K562 (cell line): ENCODE results near the gene LRRC31. TPM values are rescaled to one million over a fixed set of nuclear protein-coding genes. Genes with fewer than 3 reads are reported as not detected.

Source experiments
- ATAC-seq: fragments of 200-7000 bp; cut with Tn5 transposase; 3 replicates; pipeline ENCODE4 v1.9.1; 2020; ENCODE audit warnings: moderate library complexity
- BruUV-seq: library from RNA; stranded (reverse); fragments of 400-500 nt; replicated peaks from 2 replicates; lab custom pipeline; 2021; lab: Mats Ljungman, UMichigan
- CTCF ChIA-PET: fragments of 300-600 bp; formaldehyde crosslinking; extraction: SDS; loops from one replicate; lab custom pipeline; 2021; ENCODE audit warnings: low intra/inter-chr PET ratio; lab: Yijun Ruan, JAX
- POLR2A ChIA-PET: fragments of 300-600, 350-650 bp; sonication (Branson Sonifier 250); formaldehyde crosslinking; extraction: SDS; loops from one replicate; lab custom pipeline; 2021; ENCODE audit warnings: antibody characterized with exemption, inconsistent platforms; lab: Yijun Ruan, JAX
- DNase-seq, 4 experiments: peaks; one replicate each; pipeline versions ENCODE4 v3.0.0 to v3.0.0-alpha.2; 2011 to 2018; ENCODE audit warnings: low spot score in 3 of 4, mixed read lengths in 3 of 4; ENCODE audit errors: extremely low read depth in 1 of 4
- FAIRE-seq: peaks from 2 replicates; lab custom pipeline; 2011; peaks lifted over from hg19 to GRCh38; lab: Jason Lieb, UNC
- H2AFZ ChIP-seq: 2 replicates; pipeline ENCODE4 v1.6.0; 2011; ENCODE audit warnings: low read depth, low read length, control low read depth, inconsistent platforms
- H3K27ac ChIP-seq: fragments of 200-600 bp; 3 replicates; pipeline ENCODE4 v1.8.0; 2011; ENCODE audit warnings: low read depth, mild to moderate bottlenecking, control low read depth, inconsistent platforms, low read length, moderate library complexity, mixed read lengths; ENCODE audit errors: extremely low read depth
- H3K27me3 ChIP-seq, 2 experiments: fragments of 300-600 bp in 1 of 2; 2 replicates in 1 of 2; 3 replicates in 1 of 2; pipeline versions ENCODE4 v1.6.0 to v1.8.0; 2011; ENCODE audit warnings: inconsistent platforms in 2 of 2, low read length in 2 of 2, mild to moderate bottlenecking in 1 of 2, mixed read lengths in 1 of 2, moderate library complexity in 1 of 2; ENCODE audit not compliant: control insufficient read depth in 2 of 2, insufficient read depth in 2 of 2
- H3K36me3 ChIP-seq: fragments of 300-600 bp; 3 replicates; pipeline ENCODE4 v1.8.0; 2011; ENCODE audit warnings: mild to moderate bottlenecking, low read length, inconsistent platforms; ENCODE audit not compliant: control insufficient read depth, insufficient read depth
- H3K4me1 ChIP-seq, 2 experiments: fragments of 200-600 bp in 1 of 2; replicated peaks in 1 of 2; 2 replicates in 1 of 2; 3 replicates in 1 of 2; pipeline versions ENCODE4 v1.5.1 to v1.8.0; 2011; ENCODE audit warnings: inconsistent platforms in 2 of 2, low read length in 2 of 2, mild to moderate bottlenecking in 1 of 2, mixed read lengths in 1 of 2, moderate library complexity in 1 of 2; ENCODE audit not compliant: control insufficient read depth in 2 of 2, insufficient read depth in 2 of 2
- H3K4me2 ChIP-seq: 2 replicates; pipeline ENCODE4 v1.6.1; 2011; ENCODE audit warnings: low read length, control low read depth, inconsistent platforms, mixed read lengths; ENCODE audit not compliant: insufficient read depth
- H3K4me3 ChIP-seq: fragments of 200-600 bp; sonication (generic), shearing (Covaris generic); 2 replicates; pipeline ENCODE4 v1.5.1; 2016; ENCODE audit warnings: control low read depth, inconsistent platforms
- H3K79me2 ChIP-seq: fragments of 200-600 bp; 3 replicates; pipeline ENCODE4 v1.8.0; 2011; ENCODE audit warnings: low read length, inconsistent platforms; ENCODE audit not compliant: control insufficient read depth, insufficient read depth
- H3K9ac ChIP-seq, 2 experiments: 2 replicates each; pipeline versions ENCODE4 v1.6.0 to v1.6.1; 2011; ENCODE audit warnings: low read depth in 2 of 2, low read length in 2 of 2, control low read depth in 1 of 2, inconsistent platforms in 1 of 2, mild to moderate bottlenecking in 1 of 2, mixed read lengths in 1 of 2; ENCODE audit not compliant: insufficient read depth in 1 of 2
- H3K9me1 ChIP-seq: one replicate; pipeline ENCODE4 v1.6.0; 2011; ENCODE audit warnings: inconsistent platforms, mild to moderate bottlenecking, low read length, moderate library complexity; ENCODE audit not compliant: control insufficient read depth, insufficient read depth
- H3K9me3 ChIP-seq: replicated peaks from 2 replicates; pipeline ENCODE4 v1.5.1; 2011; ENCODE audit warnings: low read depth, low read length, inconsistent platforms; ENCODE audit not compliant: control insufficient read depth, insufficient read depth
- H4K20me1 ChIP-seq: replicated peaks from 2 replicates; pipeline ENCODE4 v1.6.1; 2011; ENCODE audit warnings: low read length, inconsistent platforms, mixed read lengths; ENCODE audit not compliant: control insufficient read depth, insufficient read depth
- BCL6 ChIP-seq: fragments of 250-450 bp; sonication (Bioruptor Pico); IDR thresholded peaks from 2 replicates; pipeline ENCODE4 v1.4.0; 2020
- KHSRP ChIP-seq: fragments of 450-650 bp; IDR thresholded peaks from 2 replicates; pipeline ENCODE4 v1.6.1; 2017
- MYC ChIP-seq, 2 experiments: fragments of 250-450 bp in 1 of 2; sonication (Bioruptor Pico) in 1 of 2; IDR thresholded peaks; 2 replicates each; pipeline versions ENCODE4 v1.5.1 to v1.6.1; 2012 to 2021; ENCODE audit warnings: low read depth in 2 of 2, borderline replicate concordance in 1 of 2, improper control_type of control experiment in 1 of 2, low read length in 1 of 2, mild to moderate bottlenecking in 1 of 2, moderate library complexity in 1 of 2
- MYNN ChIP-seq, 2 experiments: sonication (generic); formaldehyde crosslinking in 1 of 2; IDR thresholded peaks; 2 replicates each; pipeline versions ENCODE4 v1.5.0 to v1.6.1; 2016 to 2020; ENCODE audit warnings: antibody characterized with exemption in 1 of 2, missing genetic modification reagents in 1 of 2
- NCOA1 ChIP-seq: fragments of 450-650 bp; IDR thresholded peaks from 2 replicates; pipeline ENCODE4 v1.6.1; 2016; ENCODE audit warnings: low read depth
- SMARCA4 ChIP-seq: fragments of 450-650 bp; IDR thresholded peaks from 2 replicates; pipeline ENCODE4 v1.6.1; 2016
- SNRNP70 ChIP-seq: fragments of 200-400 bp; formaldehyde crosslinking; optimal IDR thresholded peaks from 2 replicates; pipeline ENCODE3; 2017; ENCODE audit warnings: low read depth, low read length
- STAG1 ChIP-seq: sonication (generic); formaldehyde crosslinking; IDR thresholded peaks from 2 replicates; pipeline ENCODE4 v1.5.0; 2020; ENCODE audit warnings: missing genetic modification reagents, borderline replicate concordance
- TARDBP ChIP-seq: fragments of 450-650 bp; IDR thresholded peaks from 2 replicates; pipeline ENCODE4 v1.6.1; 2016
- TCF7L2 ChIP-seq: fragments of 150-350 bp; IDR thresholded peaks from 2 replicates; pipeline ENCODE4 v1.6.1; 2016; ENCODE audit warnings: low read depth, mild to moderate bottlenecking, low read length, moderate library complexity
- TCFL5 ChIP-seq: fragments of 250-450 bp; sonication (Bioruptor Pico); conservative IDR thresholded peaks from 2 replicates; pipeline ENCODE4 v1.6.1; 2021; ENCODE audit warnings: mild to moderate bottlenecking, moderate library complexity, matching md5 sums
- YY1 ChIP-seq, 3 experiments: IDR thresholded peaks; 2 replicates each; pipeline ENCODE4 v1.6.1; 2011; ENCODE audit warnings: low read length in 2 of 3, mild to moderate bottlenecking in 2 of 3, moderate library complexity in 2 of 3, borderline replicate concordance in 1 of 3, control low read depth in 1 of 3, low read depth in 1 of 3; ENCODE audit not compliant: insufficient read depth in 3 of 3, insufficient replicate concordance in 2 of 3, control insufficient read depth in 1 of 3, insufficient read length in 1 of 3; ENCODE audit errors: extremely low read depth in 1 of 3
- ZBTB26 ChIP-seq: fragments of 450-650 bp; formaldehyde crosslinking; IDR thresholded peaks from 2 replicates; pipeline ENCODE4 v1.4.0; 2022; ENCODE audit warnings: missing genetic modification characterization
- ZBTB34 ChIP-seq: fragments of 250-450 bp; sonication (Bioruptor Pico); IDR thresholded peaks from 2 replicates; pipeline ENCODE4 v1.8.0; 2021; ENCODE audit warnings: mild to moderate bottlenecking, moderate library complexity
- ZNF324 ChIP-seq: fragments of 250-450 bp; sonication (Bioruptor Pico); IDR thresholded peaks from 2 replicates; pipeline ENCODE4 v1.4.0; 2020; ENCODE audit warnings: mild to moderate bottlenecking
- WGBS: fragments of 100-300 bp; shearing (Covaris generic); methylation state at CpG from one replicate; pipeline ENCODE4 v1.1.6; 2016; ENCODE audit warnings: low coverage, mixed read lengths; ENCODE audit not compliant: insufficient coverage; ENCODE audit errors: missing lambda C conversion rate; 5-methylcytosine and 5-hydroxymethylcytosine counted together
- in situ Hi-C: fragments of 300-500 bp; cut with MboI; formaldehyde crosslinking; loops from 4 replicates; pipeline ENCODE4 v1.15.0; 2018; ENCODE audit warnings: inconsistent platforms, mixed read lengths
- intact Hi-C: fragments of 100-400 bp; cut with micrococcal nuclease; formaldehyde crosslinking; loops from 2 replicates; pipeline ENCODE4 v1.14.2; 2022
- polyA plus RNA-seq, 8 experiments: library from polyadenylated mRNA; depleted of rRNA in 4 of 8; stranded (reverse) in 5 of 8; unstranded in 3 of 8; fragments of >200 nt; fragmentation: Nextera tagmentation in 2 of 8; fragmentation: Illumina TruSeq in 1 of 8; extraction: Ambion mirVana in 2 of 8; extraction: Trizol in 1 of 8; gene quantifications; 2 replicates each; pipeline versions ENCODE4 v1.2.1 to v1.2.3, GENCODE V29; 2011 to 2014; ENCODE audit warnings: inconsistent platforms in 1 of 8, missing spikeins in 1 of 8
- total RNA-seq, 7 experiments: library from RNA; depleted of rRNA in 6 of 7; stranded (reverse); fragments of >200 nt in 6 of 7; fragmentation: Illumina TruSeq in 2 of 7; extraction: Trizol in 2 of 7; gene quantifications; 2 replicates each; pipeline versions ENCODE4 v1.2.1 to v1.2.3, GENCODE V29; 2011 to 2021; ENCODE audit warnings: low replicate concordance in 1 of 7

Gene LRRC31
- total and polyA plus RNA-seq, 9 of the 15 experiments (the other 6 are each of a cell fraction or from before 2014, with no cell fraction given), result not detected

- H3K4me3 ChIP-seq, result no peak overlapping the region
- no peak for TF ChIP-seq MYNN (IDR thresholded peaks at IDR 0.05)
- TF ChIP-seq MYNN (CRISPR knock-in tag; IDR thresholded peaks at IDR 0.05), result no peak
- TF ChIP-seq SNRNP70, result no peak
- no peak for TF ChIP-seq TCF7L2
- peaks cover 2 to 5% of the 10 kb centered on the region in 2 experiments for H3K27me3 ChIP-seq
- H3K9me1 ChIP-seq, result no peaks in the 10 kb centered on the region
- intact Hi-C loops, result no loop called here
- BruUV-seq, result no TSS peak
- H3K4me2 ChIP-seq, result no peak overlapping the region
- no peaks in the 10 kb centered on the region for H4K20me1 ChIP-seq
- H3K36me3 ChIP-seq, result no peaks in the 10 kb centered on the region
- in situ Hi-C loops, result no loop called here
- peaks cover 0 to under 1% of the 10 kb centered on the region in 2 experiments; a peak in 1 of 5 replicates for H3K4me1 ChIP-seq
- no peaks in the 10 kb centered on the region for H3K79me2 ChIP-seq
- CTCF ChIA-PET, result no interaction called here
- ATAC-seq (no peak), DNase-seq (no peak), FAIRE-seq (no peak)
- no peaks in the 10 kb centered on the region for H3K9me3 ChIP-seq
- WGBS, result 13% methylated on average over 4 of the region's 4 CpGs
- no peak overlapping the region for H3K9ac ChIP-seq
- H3K27ac ChIP-seq, result no peak overlapping the region
- POLR2A ChIA-PET, result no interaction called here
- no peak overlapping the region for H2AFZ ChIP-seq
Measured at GRCh38 chr3:169827712-169828111, 42.0 kb downstream of the LRRC31 start.

GRCh38 chr3:169825316-169825715, 44.4 kb downstream of the LRRC31 start:
- DNase-seq, result no peak
- Histone ChIP-seq H3K36me3 (no peaks in the 10 kb centered on the region), H3K9me1 (no peaks in the 10 kb centered on the region), H2AFZ (no peak overlapping the region), H4K20me1 (no peaks in the 10 kb centered on the region), H3K4me2 (no peak overlapping the region), H3K27me3 (peaks cover 5 to 15% of the 10 kb centered on the region in 2 experiments), H3K27ac (no peak overlapping the region), H3K9me3 (no peaks in the 10 kb centered on the region), H3K9ac (no peak overlapping the region), H3K4me1 (peaks cover 0 to 5% of the 10 kb centered on the region in 2 experiments; a peak in 2 of 5 replicates), H3K79me2 (no peaks in the 10 kb centered on the region), H3K4me3 (no peak overlapping the region)
- ChIA-PET POLR2A (interaction anchor here (1.3 kb wide), 1 partner anchor 15 kb away, joined by 4 read pairs; no protein-coding TSS in a partner anchor), CTCF (no interaction called here)
- BruUV-seq, result no TSS peak
- intact Hi-C loops (no loop called here), in situ Hi-C loops (no loop called here)
- 28% methylated on average over 3 of the region's 3 CpGs for WGBS
- no peak for ATAC-seq
- no peak for FAIRE-seq
- TF ChIP-seq KHSRP (no peak), MYC (IDR thresholded peaks at IDR 0.05; ENCODE audit: low read depth, low read length) (no peak), MYC (CRISPR knock-in tag; IDR thresholded peaks at IDR 0.05; ENCODE audit: borderline replicate concordance, low read depth) (no peak), ZBTB34 (CRISPR knock-in tag) (no peak), YY1 (IDR thresholded peaks at IDR 0.05; ENCODE audit: borderline replicate concordance in 1 of 3, control insufficient read depth in 1 of 3, extremely low read depth in 1 of 3, insufficient read depth in 3 of 3, insufficient read length in 1 of 3, insufficient replicate concordance in 2 of 3, low read depth in 1 of 3, low read length in 2 of 3) (no peak), ZBTB26 (CRISPR knock-in tag) (no peak), NCOA1 (no peak), TARDBP (no peak), BCL6 (no peak), TCFL5 (no peak), ZNF324 (no peak), STAG1 (CRISPR knock-in tag) (no peak), SMARCA4 (no peak)
